Activated CD8-positive, alpha-beta memory T cell treated with anti-CD3 and anti-CD28 coated beads, Interleukin-2, amount 10 ng/mL, durations not matched to agents 7 days and 5 days (primary cell): ENCODE measurements around the gene C6. TPM values are rescaled to one million over a fixed set of nuclear protein-coding genes. Genes with fewer than 3 reads are reported as not detected.

ENCODE experiments used
- ATAC-seq: fragments of 150-1000 bp; cut with Tn5 transposase; one replicate; pipeline ENCODE4 v1.10.0; 2021; ENCODE audit warnings: moderate library complexity
- CTCF ChIA-PET: fragments of 350-600 bp; sonication (Branson Sonifier 250); formaldehyde crosslinking; loops from one replicate; lab custom pipeline; 2021; ENCODE audit warnings: antibody characterized with exemption; lab: Charles Lee
- DNase-seq: peaks from one replicate; pipeline ENCODE4 v3.0.0-alpha.2; 2020
- H3K27ac Mint-ChIP-seq: one replicate; pipeline ENCODE4 v1.8.0; 2021; ENCODE audit warnings: mild to moderate bottlenecking, mixed read lengths
- H3K27me3 Mint-ChIP-seq: one replicate; pipeline ENCODE4 v1.8.0; 2021; ENCODE audit warnings: mixed read lengths
- H3K36me3 Mint-ChIP-seq: one replicate; pipeline ENCODE4 v1.8.0; 2021; ENCODE audit warnings: mild to moderate bottlenecking, mixed read lengths
- H3K4me1 Mint-ChIP-seq: one replicate; pipeline ENCODE4 v1.8.0; 2021; ENCODE audit warnings: mixed read lengths
- H3K4me3 Mint-ChIP-seq: one replicate; pipeline ENCODE4 v1.8.0; 2021; ENCODE audit warnings: mild to moderate bottlenecking, moderate library complexity, mixed read lengths
- H3K9me3 Mint-ChIP-seq: one replicate; pipeline ENCODE4 v1.8.0; 2022; ENCODE audit warnings: low read depth, mixed read lengths
- total RNA-seq, 2 experiments: library from RNA; stranded (reverse); gene quantifications; one replicate each; pipeline ENCODE4 v1.2.3, GENCODE V29; 2021

C6 gene
- total RNA-seq, 2 experiments from 2014 or later: not detected

GRCh38 chr5:41094871-41095270, 118.5 kb downstream of the C6 start:
- no peak for DNase-seq
- no peak for ATAC-seq
- CTCF ChIA-PET: no interaction called here
- Mint-ChIP-seq H3K4me1 (no peaks in the 10 kb centered on the region), H3K9me3 (no peaks in the 10 kb centered on the region), H3K4me3 (no peak overlapping the region), H3K27ac (no peak overlapping the region), H3K27me3 (no peaks in the 10 kb centered on the region), H3K36me3 (no peaks in the 10 kb centered on the region)

DNA sequence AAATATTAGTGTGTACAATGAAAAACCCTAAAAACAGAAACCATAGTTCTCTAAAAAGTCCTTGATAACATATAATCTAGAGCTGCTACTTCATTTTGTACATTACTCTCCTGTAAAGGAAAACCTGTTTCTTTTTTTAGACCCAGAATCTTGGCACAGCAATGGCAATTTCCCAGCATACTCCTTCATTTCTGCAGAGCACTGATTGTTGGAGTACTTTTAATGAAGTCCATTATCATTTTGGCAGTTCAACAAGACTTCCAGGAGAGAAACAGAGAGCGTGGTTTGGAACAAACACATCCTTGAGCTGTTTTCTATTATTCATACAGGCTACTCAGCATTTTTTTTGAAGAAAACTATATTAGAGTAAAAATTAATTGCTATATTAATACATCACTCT, 119.5 kb downstream of the C6 start:
- H3K27ac Mint-ChIP-seq: no peak overlapping the region
- H3K9me3 Mint-ChIP-seq: no peaks in the 10 kb centered on the region
- ATAC-seq (no peak), DNase-seq (no peak)
- no peaks in the 10 kb centered on the region for H3K4me1 Mint-ChIP-seq
- CTCF ChIA-PET: interaction anchor here (0.6 kb wide), 1 partner anchor 21 kb away, joined by 6 read pairs; no protein-coding TSS in a partner anchor
- no peaks in the 10 kb centered on the region for H3K27me3 Mint-ChIP-seq
- no peaks in the 10 kb centered on the region for H3K36me3 Mint-ChIP-seq
- H3K4me3 Mint-ChIP-seq: no peak overlapping the region

Other genes starting within 250 kb of the C6 start
- not detected for gene MROH2B, start 142.2 kb downstream of the C6 start, total RNA-seq